PFSK-1 (cell line): ENCODE data around the gene EDRF1.

Experiments used
- FOXP2 ChIP-seq: optimal IDR thresholded peaks from 2 replicates; pipeline ENCODE3; 2011; ENCODE audit warnings: borderline replicate concordance, control low read depth, inconsistent platforms; ENCODE audit not compliant: insufficient read depth; ENCODE audit errors: extremely low read length, extremely low read depth
- POLR2AphosphoS5 ChIP-seq: IDR thresholded peaks from 2 replicates; pipeline ENCODE4 v1.6.1; 2012; ENCODE audit warnings: low read depth, mild to moderate bottlenecking, control low read depth, low read length, moderate library complexity
- SIN3A ChIP-seq: IDR thresholded peaks from 2 replicates; pipeline ENCODE4 v1.6.1; 2012; ENCODE audit warnings: mild to moderate bottlenecking, low read length, moderate library complexity, borderline replicate concordance; ENCODE audit not compliant: insufficient read depth
- TAF1 ChIP-seq: IDR thresholded peaks from 2 replicates; pipeline ENCODE4 v1.6.1; 2012; ENCODE audit warnings: low read length, control low read depth, borderline replicate concordance; ENCODE audit not compliant: insufficient read depth
- TF ChIP-seq, protein P1 (sequence below), 2 experiments: IDR thresholded peaks; 2 replicates each; pipeline versions ENCODE4 v1.6.1 to v1.8.0; 2011 to 2012; ENCODE audit warnings: low read depth in 2 of 2, low read length in 2 of 2, control low read depth in 1 of 2, inconsistent platforms in 1 of 2, mild to moderate bottlenecking in 1 of 2, moderate library complexity in 1 of 2; ENCODE audit not compliant: insufficient read depth in 1 of 2

Gene EDRF1

DNA sequence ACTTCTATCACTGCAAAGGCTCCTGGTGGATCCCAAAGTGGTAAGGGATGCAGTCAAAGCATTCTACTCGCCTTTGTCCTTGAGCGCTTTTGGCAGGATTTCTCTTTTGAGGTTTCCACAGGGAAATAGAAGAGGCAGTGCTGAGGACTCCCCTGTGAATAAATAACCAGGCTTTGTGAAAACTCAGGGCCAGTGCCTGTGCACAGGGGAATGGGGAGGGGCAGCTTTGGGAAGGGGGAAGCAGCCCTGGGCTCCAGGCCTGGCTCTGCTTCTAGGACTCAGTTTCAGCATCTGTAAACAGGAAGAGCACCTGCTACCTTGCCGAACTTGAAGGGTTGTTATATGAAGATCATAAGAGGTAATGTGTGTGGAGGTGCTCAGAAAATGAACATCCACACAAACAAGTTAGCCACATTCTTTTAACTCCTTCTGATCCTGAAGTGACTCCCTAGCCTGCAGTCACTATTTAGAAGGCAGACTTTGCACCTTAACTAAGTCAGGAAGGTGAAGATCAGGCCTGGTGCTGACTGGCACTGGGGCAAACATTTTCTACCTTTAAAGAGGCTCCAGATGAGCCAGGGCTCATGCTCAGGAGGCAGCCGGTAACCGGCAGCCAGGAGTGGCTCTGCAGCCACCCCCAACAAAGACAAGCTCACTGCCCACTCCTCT lies 78.6 kb downstream of the EDRF1 start:
- TF ChIP-seq, protein P1, sequence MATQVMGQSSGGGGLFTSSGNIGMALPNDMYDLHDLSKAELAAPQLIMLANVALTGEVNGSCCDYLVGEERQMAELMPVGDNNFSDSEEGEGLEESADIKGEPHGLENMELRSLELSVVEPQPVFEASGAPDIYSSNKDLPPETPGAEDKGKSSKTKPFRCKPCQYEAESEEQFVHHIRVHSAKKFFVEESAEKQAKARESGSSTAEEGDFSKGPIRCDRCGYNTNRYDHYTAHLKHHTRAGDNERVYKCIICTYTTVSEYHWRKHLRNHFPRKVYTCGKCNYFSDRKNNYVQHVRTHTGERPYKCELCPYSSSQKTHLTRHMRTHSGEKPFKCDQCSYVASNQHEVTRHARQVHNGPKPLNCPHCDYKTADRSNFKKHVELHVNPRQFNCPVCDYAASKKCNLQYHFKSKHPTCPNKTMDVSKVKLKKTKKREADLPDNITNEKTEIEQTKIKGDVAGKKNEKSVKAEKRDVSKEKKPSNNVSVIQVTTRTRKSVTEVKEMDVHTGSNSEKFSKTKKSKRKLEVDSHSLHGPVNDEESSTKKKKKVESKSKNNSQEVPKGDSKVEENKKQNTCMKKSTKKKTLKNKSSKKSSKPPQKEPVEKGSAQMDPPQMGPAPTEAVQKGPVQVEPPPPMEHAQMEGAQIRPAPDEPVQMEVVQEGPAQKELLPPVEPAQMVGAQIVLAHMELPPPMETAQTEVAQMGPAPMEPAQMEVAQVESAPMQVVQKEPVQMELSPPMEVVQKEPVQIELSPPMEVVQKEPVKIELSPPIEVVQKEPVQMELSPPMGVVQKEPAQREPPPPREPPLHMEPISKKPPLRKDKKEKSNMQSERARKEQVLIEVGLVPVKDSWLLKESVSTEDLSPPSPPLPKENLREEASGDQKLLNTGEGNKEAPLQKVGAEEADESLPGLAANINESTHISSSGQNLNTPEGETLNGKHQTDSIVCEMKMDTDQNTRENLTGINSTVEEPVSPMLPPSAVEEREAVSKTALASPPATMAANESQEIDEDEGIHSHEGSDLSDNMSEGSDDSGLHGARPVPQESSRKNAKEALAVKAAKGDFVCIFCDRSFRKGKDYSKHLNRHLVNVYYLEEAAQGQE (IDR thresholded peaks at IDR 0.05; ENCODE audit: insufficient read depth in 1 of 2, low read depth in 2 of 2, low read length in 2 of 2) = no peak
- TF ChIP-seq POLR2AphosphoS5 (no peak), TAF1 (no peak), FOXP2 (no peak), SIN3A (no peak)

DNA sequence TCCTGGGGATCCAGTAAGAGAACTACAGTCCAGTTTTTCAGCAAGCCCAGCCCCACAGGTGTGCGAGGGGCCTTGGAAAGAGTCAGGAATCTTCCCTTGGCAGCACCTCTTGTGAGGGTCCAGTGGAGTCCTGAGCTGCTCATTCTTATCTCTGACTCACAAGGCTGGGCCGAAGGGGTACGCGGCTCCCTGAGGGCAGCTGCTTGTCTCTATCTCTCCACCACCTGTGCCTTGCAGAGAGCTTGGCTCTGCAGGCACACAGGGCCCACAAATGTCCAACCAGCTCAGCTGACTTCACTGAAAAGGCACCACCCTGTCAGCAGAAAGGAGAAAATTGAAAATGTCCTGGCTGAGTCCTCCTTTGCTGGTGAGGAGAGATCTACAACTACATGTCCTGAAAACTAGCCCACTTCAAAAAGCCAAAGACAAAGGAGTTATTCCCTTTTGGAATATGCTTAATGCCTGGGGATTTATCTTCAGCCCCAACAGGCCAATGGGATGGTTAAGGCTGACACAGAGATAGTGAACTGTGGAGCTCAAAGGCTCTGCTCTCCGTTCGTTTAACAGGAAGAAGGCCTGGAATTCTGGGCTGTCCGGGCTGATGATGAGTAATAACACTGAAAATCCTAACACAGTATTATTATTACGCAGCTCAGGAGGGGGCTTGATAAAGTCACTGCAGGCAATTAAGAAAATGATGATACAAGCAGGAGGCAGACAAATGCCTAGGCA lies 80.1 kb downstream of the EDRF1 start:
- TF ChIP-seq, protein P1 (IDR thresholded peaks at IDR 0.05; ENCODE audit: insufficient read depth in 1 of 2, low read depth in 2 of 2, low read length in 2 of 2) = no peak
- TF ChIP-seq POLR2AphosphoS5 (no peak), TAF1 (no peak), FOXP2 (no peak), SIN3A (no peak)

DNA sequence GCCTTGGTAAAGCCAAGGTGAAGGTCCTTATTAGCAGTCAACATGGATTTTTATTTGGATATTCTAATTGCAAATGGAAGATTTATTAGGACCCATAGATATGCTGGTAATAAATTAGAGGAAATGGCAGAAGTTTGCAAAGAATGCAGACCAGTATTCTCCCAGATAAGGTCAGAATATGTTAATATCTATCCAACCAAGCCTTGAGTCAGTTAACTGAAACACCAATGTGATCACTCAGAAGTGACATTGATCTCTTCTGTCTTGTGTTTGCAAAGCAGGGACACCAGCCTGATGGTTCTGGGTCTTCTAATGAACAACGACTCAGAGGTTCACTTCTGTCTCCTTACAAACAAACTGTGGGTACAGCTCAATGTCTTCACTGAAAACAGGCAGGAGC lies 82.1 kb downstream of the EDRF1 start:
- TF ChIP-seq POLR2AphosphoS5 (no peak), FOXP2 (no peak), SIN3A (no peak), TAF1 (no peak)
- TF ChIP-seq, protein P1 (IDR thresholded peaks at IDR 0.05; ENCODE audit: insufficient read depth in 1 of 2, low read depth in 2 of 2, low read length in 2 of 2) = no peak

DNA sequence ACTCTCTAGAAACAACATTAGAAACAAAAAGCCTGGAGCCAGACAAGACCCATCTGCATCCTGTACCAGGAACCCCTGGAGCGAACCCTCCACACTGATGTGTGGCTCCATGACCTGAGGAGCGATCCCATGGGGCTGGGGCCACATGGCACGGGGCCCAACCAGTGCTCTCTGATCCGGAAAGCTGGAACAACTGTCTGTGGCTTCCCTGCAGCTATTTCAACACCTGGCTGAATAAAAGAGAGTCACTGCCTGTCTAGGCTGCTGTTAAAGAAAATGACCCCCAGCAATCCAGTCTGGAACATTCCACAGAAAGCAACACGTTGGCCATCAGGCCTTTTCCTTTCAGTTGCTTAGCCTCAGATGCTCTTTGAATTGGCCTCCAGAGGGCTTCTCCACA lies 82.6 kb downstream of the EDRF1 start:
- TF ChIP-seq SIN3A = no peak
- TF ChIP-seq FOXP2 = no peak
- TF ChIP-seq POLR2AphosphoS5 = no peak
- no peak for TF ChIP-seq TAF1
- TF ChIP-seq, protein P1 (IDR thresholded peaks at IDR 0.05; ENCODE audit: insufficient read depth in 1 of 2, low read depth in 2 of 2, low read length in 2 of 2) = no peak
